Measurements from ENCODE around the gene MYL5.

The MYL5 gene

GRCh38 chr4:628311-628741 is 46.0 kb upstream of the MYL5 start:
- Histone ChIP-seq H3K27me3 (ENCODE audit: insufficient read depth, insufficient read length) (no peaks in the 10 kb centered on the region), H3K4me1 (ENCODE audit: insufficient read depth, insufficient read length) (peaks cover 43% of the 10 kb centered on the region), H3K36me3 (ENCODE audit: insufficient read depth, insufficient read length, low read length) (no peaks in the 10 kb centered on the region), H3K9ac (ENCODE audit: insufficient read length, low read depth) (peak overlapping the region; percentile 9), H3K9me3 (ENCODE audit: insufficient read depth, low read length) (peaks cover 15% of the 10 kb centered on the region; the same call in 1 of the 2 replicates), H3K4me3 (ENCODE audit: insufficient read length, low read depth) (no peak overlapping the region)
- no peak for DNase-seq (ENCODE audit: low read depth, low spot score)
- TF ChIP-seq YY1 (IDR thresholded peaks at IDR 0.05; ENCODE audit: insufficient read depth, insufficient read length): no peak
- no peak for TF ChIP-seq ZNF274 (IDR thresholded peaks at IDR 0.05; ENCODE audit: low read depth, low read length)

- H3K36me3 ChIP-seq (ENCODE audit: insufficient read depth, insufficient read length, low read length): no peaks in the 10 kb centered on the region
- TF ChIP-seq ZNF274 (IDR thresholded peaks at IDR 0.05; ENCODE audit: low read depth, low read length) (no peak), SUZ12 (IDR thresholded peaks at IDR 0.05; ENCODE audit: extremely low read depth, insufficient read depth, insufficient read length) (no peak), YY1 (IDR thresholded peaks at IDR 0.05; ENCODE audit: insufficient read depth, insufficient read length) (no peak)
- H3K4me3 ChIP-seq (ENCODE audit: insufficient read length, low read depth): no peak overlapping the region
- H3K9ac ChIP-seq (ENCODE audit: insufficient read length, low read depth): peak overlapping the region; percentile 9
- peaks cover 15% of the 10 kb centered on the region; the same call in 1 of the 2 replicates for H3K9me3 ChIP-seq (ENCODE audit: insufficient read depth, low read length)
- H3K27me3 ChIP-seq (ENCODE audit: insufficient read depth, insufficient read length): no peaks in the 10 kb centered on the region
- peaks cover 43% of the 10 kb centered on the region for H3K4me1 ChIP-seq (ENCODE audit: insufficient read depth, insufficient read length)
- DNase-seq (ENCODE audit: low read depth, low spot score): no peak
Observed at GRCh38 chr4:628821-629635, 45.3 kb upstream of the MYL5 start.

GRCh38 chr4:629636-629914 is 44.8 kb upstream of the MYL5 start:
- DNase-seq (ENCODE audit: low read depth, low spot score): no peak
- Histone ChIP-seq H3K4me1 (ENCODE audit: insufficient read depth, insufficient read length) (peaks cover 40% of the 10 kb centered on the region), H3K9me3 (ENCODE audit: insufficient read depth, low read length) (peaks cover 15% of the 10 kb centered on the region; the same call in 1 of the 2 replicates)

GRCh38 chr4:629915-630641 is 44.3 kb upstream of the MYL5 start:
- Histone ChIP-seq H3K9ac (ENCODE audit: insufficient read length, low read depth) (no peak overlapping the region), H3K4me1 (ENCODE audit: insufficient read depth, insufficient read length) (peaks cover 37% of the 10 kb centered on the region), H3K9me3 (ENCODE audit: insufficient read depth, low read length) (peaks cover 15% of the 10 kb centered on the region; the same call in 1 of the 2 replicates), H3K4me3 (ENCODE audit: insufficient read length, low read depth) (no peak overlapping the region), H3K27me3 (ENCODE audit: insufficient read depth, insufficient read length) (no peaks in the 10 kb centered on the region), H3K36me3 (ENCODE audit: insufficient read depth, insufficient read length, low read length) (no peaks in the 10 kb centered on the region)
- TF ChIP-seq ZNF274 (IDR thresholded peaks at IDR 0.05; ENCODE audit: low read depth, low read length): no peak
- TF ChIP-seq YY1 (IDR thresholded peaks at IDR 0.05; ENCODE audit: insufficient read depth, insufficient read length): no peak
- TF ChIP-seq SUZ12 (IDR thresholded peaks at IDR 0.05; ENCODE audit: extremely low read depth, insufficient read depth, insufficient read length): no peak
- no peak for DNase-seq (ENCODE audit: low read depth, low spot score)

More at GRCh38 chr4:629636-629914, 44.8 kb upstream of the MYL5 start:
- no peak overlapping the region for H3K4me3 ChIP-seq (ENCODE audit: insufficient read length, low read depth)
- TF ChIP-seq ZNF274 (IDR thresholded peaks at IDR 0.05; ENCODE audit: low read depth, low read length) (no peak), YY1 (IDR thresholded peaks at IDR 0.05; ENCODE audit: insufficient read depth, insufficient read length) (no peak), SUZ12 (IDR thresholded peaks at IDR 0.05; ENCODE audit: extremely low read depth, insufficient read depth, insufficient read length) (no peak)
- no peaks in the 10 kb centered on the region for H3K27me3 ChIP-seq (ENCODE audit: insufficient read depth, insufficient read length)
- no peak overlapping the region for H3K9ac ChIP-seq (ENCODE audit: insufficient read length, low read depth)
- H3K36me3 ChIP-seq (ENCODE audit: insufficient read depth, insufficient read length, low read length): no peaks in the 10 kb centered on the region

GRCh38 chr4:630656-631055 is 43.7 kb upstream of the MYL5 start:
- H3K4me1 ChIP-seq (ENCODE audit: insufficient read depth, insufficient read length): peaks cover 33% of the 10 kb centered on the region
- H3K9ac ChIP-seq (ENCODE audit: insufficient read length, low read depth): no peak overlapping the region
- DNase-seq (ENCODE audit: low read depth, low spot score): no peak
- no peak overlapping the region for H3K4me3 ChIP-seq (ENCODE audit: insufficient read length, low read depth)
- no peaks in the 10 kb centered on the region for H3K27me3 ChIP-seq (ENCODE audit: insufficient read depth, insufficient read length)
- H3K36me3 ChIP-seq (ENCODE audit: insufficient read depth, insufficient read length, low read length): no peaks in the 10 kb centered on the region
- peaks cover 15% of the 10 kb centered on the region; the same call in 1 of the 2 replicates for H3K9me3 ChIP-seq (ENCODE audit: insufficient read depth, low read length)
- TF ChIP-seq SUZ12 (IDR thresholded peaks at IDR 0.05; ENCODE audit: extremely low read depth, insufficient read depth, insufficient read length): no peak
- no peak for TF ChIP-seq ZNF274 (IDR thresholded peaks at IDR 0.05; ENCODE audit: low read depth, low read length)
- TF ChIP-seq YY1 (IDR thresholded peaks at IDR 0.05; ENCODE audit: insufficient read depth, insufficient read length): no peak

- H3K4me3 ChIP-seq (ENCODE audit: insufficient read length, low read depth): no peak overlapping the region
- peaks cover 20% of the 10 kb centered on the region for H3K4me1 ChIP-seq (ENCODE audit: insufficient read depth, insufficient read length)
- no peaks in the 10 kb centered on the region for H3K36me3 ChIP-seq (ENCODE audit: insufficient read depth, insufficient read length, low read length)
- H3K9ac ChIP-seq (ENCODE audit: insufficient read length, low read depth): no peak overlapping the region
- no peak for DNase-seq (ENCODE audit: low read depth, low spot score)
- no peak for TF ChIP-seq ZNF274 (IDR thresholded peaks at IDR 0.05; ENCODE audit: low read depth, low read length)
- TF ChIP-seq SUZ12 (IDR thresholded peaks at IDR 0.05; ENCODE audit: extremely low read depth, insufficient read depth, insufficient read length): no peak
- TF ChIP-seq YY1 (IDR thresholded peaks at IDR 0.05; ENCODE audit: insufficient read depth, insufficient read length): no peak
- peaks cover 15% of the 10 kb centered on the region; the same call in 1 of the 2 replicates for H3K9me3 ChIP-seq (ENCODE audit: insufficient read depth, low read length)
- H3K27me3 ChIP-seq (ENCODE audit: insufficient read depth, insufficient read length): no peaks in the 10 kb centered on the region
Observed at GRCh38 chr4:632196-632790, 42.0 kb upstream of the MYL5 start.

GRCh38 chr4:632926-633325 is 41.4 kb upstream of the MYL5 start:
- Histone ChIP-seq H3K4me3 (ENCODE audit: insufficient read length, low read depth) (no peak overlapping the region), H3K4me1 (ENCODE audit: insufficient read depth, insufficient read length) (peaks cover 24% of the 10 kb centered on the region), H3K9ac (ENCODE audit: insufficient read length, low read depth) (no peak overlapping the region), H3K27me3 (ENCODE audit: insufficient read depth, insufficient read length) (no peaks in the 10 kb centered on the region), H3K36me3 (ENCODE audit: insufficient read depth, insufficient read length, low read length) (no peaks in the 10 kb centered on the region), H3K9me3 (ENCODE audit: insufficient read depth, low read length) (peaks cover 15% of the 10 kb centered on the region; the same call in 1 of the 2 replicates)
- DNase-seq (ENCODE audit: low read depth, low spot score): no peak
- TF ChIP-seq SUZ12 (IDR thresholded peaks at IDR 0.05; ENCODE audit: extremely low read depth, insufficient read depth, insufficient read length): no peak
- TF ChIP-seq ZNF274 (IDR thresholded peaks at IDR 0.05; ENCODE audit: low read depth, low read length): no peak
- no peak for TF ChIP-seq YY1 (IDR thresholded peaks at IDR 0.05; ENCODE audit: insufficient read depth, insufficient read length)
